ENCODE results near the gene ATG16L1.
A peak's percentile ranks its signal among the peaks of the same experiment; 100 is the strongest.

Gene ATG16L1

GRCh38 chr2:233251306-233252116 is at the start of gene ATG16L1:
Gene ATG16L1, plus strand, starts transcription at chr2:233251673. Its CDS starts 155 bp downstream, at chr2:233251828.
- peak; percentile 94 for DNase-seq (ENCODE audit: low spot score)

- no peak for DNase-seq (ENCODE audit: low spot score)
Measured at GRCh38 chr2:233202531-233202944, 48.9 kb upstream of the ATG16L1 start.

DNA sequence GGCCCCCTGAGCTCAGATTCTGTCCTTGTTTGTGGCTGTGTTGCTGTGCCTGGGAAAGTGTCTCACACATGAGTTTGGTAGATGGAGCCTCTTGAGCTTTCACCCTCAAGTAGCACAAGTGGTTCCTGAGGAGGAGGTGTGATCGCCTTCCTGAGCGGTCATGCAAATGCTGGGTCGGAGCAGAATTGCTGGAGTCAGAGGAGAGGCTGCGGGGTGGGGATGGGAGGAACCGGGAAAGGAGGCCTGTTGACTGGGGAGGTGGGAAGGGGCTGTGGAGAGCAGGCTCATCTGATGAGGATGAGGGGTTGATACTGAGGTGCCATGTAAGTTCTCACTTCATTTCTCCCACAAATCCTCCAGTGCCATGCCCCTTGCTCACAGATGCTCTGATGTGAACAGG is 48.4 kb upstream of the ATG16L1 start:
- no peak for DNase-seq (ENCODE audit: low spot score)

GRCh38 chr2:233204286-233204936 is 47.1 kb upstream of the ATG16L1 start:
- DNase-seq (ENCODE audit: low spot score) = no peak

- no peak for DNase-seq (ENCODE audit: low spot score)
Measured at GRCh38 chr2:233208382-233209116, 42.9 kb upstream of the ATG16L1 start.

- DNase-seq (ENCODE audit: low spot score) = no peak
Measured at GRCh38 chr2:233209117-233209532, 42.3 kb upstream of the ATG16L1 start.

- no peak for DNase-seq (ENCODE audit: low spot score)
Measured at GRCh38 chr2:233209533-233210171, 41.8 kb upstream of the ATG16L1 start.

DNA sequence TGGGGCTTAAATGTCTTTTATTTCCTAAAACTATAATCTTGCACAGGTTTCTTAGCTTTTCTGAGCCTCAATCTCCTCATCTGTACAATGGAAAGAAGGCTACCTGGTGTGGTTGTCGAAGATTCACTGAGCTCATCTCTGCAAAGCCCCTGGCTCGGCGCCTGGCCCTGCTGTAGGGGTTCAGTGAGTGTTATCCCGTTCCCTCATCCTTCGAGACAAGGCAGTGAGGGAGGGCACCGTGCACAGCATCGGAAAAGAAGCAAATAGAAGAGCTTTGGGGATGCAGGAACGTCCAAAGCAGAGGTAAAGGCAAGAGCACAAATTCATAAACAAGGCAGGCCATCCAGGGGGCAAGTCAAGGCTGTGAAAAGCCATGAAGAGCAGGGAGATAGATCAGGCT is 41.2 kb upstream of the ATG16L1 start:
- DNase-seq (ENCODE audit: low spot score) = no peak

- no peak for DNase-seq (ENCODE audit: low spot score)
Measured at GRCh38 chr2:233210843-233211547, 40.5 kb upstream of the ATG16L1 start.

DNA sequence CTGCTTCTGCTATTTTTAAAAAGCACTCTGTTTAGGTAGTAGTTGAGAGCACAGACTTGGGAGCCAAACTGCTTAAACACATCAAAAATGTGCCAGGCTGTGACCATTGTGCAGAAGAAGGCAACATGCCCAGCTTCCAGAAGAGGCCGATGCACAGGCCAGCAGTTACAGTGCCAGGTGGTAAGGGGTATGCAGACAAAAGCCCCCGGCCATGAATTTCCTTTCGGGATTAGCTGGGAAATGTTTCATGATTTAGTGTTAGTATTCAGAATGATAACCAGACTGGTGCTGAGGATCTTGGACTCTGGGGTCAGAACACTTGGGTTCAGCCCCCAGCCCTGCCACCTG is 40.0 kb upstream of the ATG16L1 start:
- no peak for DNase-seq (ENCODE audit: low spot score)

GRCh38 chr2:233213011-233213410 is 38.5 kb upstream of the ATG16L1 start:
- DNase-seq (ENCODE audit: low spot score) = no peak

- DNase-seq (ENCODE audit: low spot score) = no peak
Measured at GRCh38 chr2:233213975-233214374, 37.5 kb upstream of the ATG16L1 start.

DNA sequence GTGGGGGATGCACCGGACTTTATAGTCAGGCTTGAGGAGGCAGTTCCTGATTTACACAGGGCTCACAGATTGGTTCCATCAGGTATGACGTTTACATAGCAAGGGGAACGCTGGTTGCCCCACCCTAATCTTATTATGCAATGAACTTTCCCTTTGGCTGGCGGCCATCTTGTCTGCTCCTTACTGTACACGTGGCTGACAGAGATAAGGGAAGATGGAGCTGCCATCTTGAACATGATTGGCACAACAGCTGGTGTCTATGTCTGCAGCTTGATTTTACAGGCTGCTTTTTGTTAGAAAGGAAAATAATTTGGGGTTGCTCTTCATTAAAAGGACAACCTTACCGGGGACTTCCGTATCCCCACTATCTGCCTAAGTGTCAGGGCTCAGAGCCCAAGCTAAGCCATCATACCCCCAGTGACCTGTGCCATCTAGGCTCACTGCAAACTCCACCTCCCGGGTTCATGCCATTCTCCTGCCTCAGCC is 33.5 kb upstream of the ATG16L1 start:
- no peak for DNase-seq (ENCODE audit: low spot score)

DNA sequence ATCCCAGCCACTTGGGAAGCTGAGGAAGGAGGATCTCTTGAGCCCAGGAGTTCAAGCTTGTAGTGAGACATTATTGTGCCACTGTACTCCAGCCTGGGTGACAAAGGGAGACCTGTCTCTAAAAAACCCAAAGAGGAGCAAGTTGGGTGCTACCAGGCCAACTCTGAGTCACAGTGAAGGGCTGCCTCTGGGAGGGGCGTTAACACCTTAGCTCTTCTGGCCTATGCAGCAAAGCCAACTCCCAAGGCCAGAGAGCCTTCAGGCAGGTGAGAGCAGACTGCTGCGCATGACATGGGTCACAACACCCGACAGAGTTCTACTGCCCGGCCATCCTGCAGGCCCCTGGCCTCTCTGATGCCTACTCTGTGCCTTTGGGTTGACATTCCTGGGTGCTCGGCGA is 32.6 kb upstream of the ATG16L1 start:
- no peak for DNase-seq (ENCODE audit: low spot score)

DNA sequence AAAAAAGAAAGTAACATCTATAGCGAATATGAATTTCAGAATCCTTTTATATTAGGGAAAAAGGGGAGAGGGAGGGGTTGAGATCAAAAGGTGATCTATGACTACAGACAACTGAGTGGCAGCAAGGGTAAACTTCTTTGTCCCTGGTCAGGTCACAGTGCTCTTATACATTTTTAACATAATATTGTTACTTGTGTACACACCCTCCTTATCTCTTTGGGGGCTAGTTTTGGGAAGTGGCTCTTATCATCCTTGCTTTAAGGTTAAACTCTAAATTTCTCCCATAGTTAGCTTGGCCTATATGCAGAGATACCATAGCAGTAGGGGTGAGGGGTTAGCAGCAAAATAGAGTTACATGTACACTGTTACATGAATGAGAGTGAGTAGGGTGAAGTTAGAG is 31.6 kb upstream of the ATG16L1 start:
- no peak for DNase-seq (ENCODE audit: low spot score)

GRCh38 chr2:233221378-233222063 is 30.0 kb upstream of the ATG16L1 start:
- DNase-seq (ENCODE audit: low spot score) = no peak

GRCh38 chr2:233223059-233223894 is 28.2 kb upstream of the ATG16L1 start:
- DNase-seq (ENCODE audit: low spot score) = no peak

DNA sequence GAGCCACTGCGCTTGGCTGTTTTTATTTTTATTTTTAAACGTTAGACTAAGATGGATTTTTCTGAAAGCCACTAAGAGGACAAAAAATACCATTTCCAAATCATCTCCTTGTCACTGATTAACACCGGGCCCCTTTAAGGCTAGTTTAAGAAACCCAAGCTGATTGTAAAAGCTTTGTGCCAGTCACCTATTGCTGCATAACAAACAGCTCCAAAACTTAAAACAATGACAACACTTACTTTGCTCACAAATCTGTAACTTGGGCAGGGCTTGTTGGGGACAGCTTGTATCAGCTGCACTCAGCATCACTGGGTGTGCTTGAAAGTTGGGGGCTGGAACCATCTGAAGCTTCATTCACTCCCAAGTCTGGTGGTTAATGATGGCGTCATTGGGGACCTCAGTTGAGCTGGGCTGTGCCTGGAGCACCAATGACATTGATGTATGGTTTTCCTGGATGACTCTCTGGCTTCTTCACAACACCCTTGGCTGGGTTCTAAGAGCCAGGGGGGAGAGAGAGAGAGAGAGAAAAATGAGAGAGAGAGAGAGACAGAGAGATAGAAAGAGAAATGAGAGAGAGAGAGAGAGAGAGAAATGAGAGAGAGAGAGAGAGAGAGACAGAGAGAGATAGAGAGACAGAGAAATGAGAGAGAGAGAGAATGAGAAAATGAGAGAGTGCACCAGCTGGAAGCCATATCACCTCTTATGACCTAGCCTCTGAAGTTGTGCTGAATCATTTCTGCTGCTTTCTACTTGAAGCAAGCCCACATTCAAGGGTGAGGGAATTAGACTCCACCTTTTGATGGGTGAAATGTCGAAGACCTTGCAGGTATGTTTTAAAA is 26.0 kb upstream of the ATG16L1 start:
- no peak for DNase-seq (ENCODE audit: low spot score)

DNA sequence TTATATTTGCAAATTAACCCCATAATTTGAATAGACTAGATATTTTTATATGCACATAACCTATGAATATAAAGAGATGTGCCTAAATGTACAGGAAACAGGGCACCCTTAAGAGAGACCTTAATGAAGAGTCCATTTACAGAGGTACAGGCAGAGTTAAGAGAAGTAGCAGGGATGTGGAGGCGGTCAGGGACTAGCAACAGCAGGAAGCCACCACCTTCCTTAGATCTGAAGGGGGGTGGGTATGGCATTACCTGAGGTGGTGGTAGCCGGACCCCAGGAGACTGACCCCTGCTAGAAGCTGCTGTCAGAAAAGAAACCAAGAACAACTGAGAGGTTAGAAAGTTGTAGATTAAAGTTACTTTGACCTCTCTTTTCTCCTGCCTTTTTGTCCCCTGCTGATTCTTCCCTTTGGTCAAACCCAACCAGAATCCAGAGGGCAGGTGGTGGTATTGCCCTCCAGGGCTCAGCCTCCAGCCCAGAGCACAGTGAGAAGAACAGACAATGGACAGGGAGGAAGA is 24.9 kb upstream of the ATG16L1 start:
- no peak for DNase-seq (ENCODE audit: low spot score)
